Sigmoid colon (tissue), 7 donors: ENCODE data around the gene SERINC5. TPM values are rescaled to one million over a fixed set of nuclear protein-coding genes. Genes with fewer than 3 reads are reported as not detected.
A peak's percentile ranks its signal among the peaks of the same experiment; 100 is the strongest.

ENCODE experiments used
- DNase-seq: peaks from one replicate; pipeline ENCODE4 v3.0.0-alpha.2; 2019
- H3K27ac ChIP-seq, 4 donors: fragments of 200-600 bp; sonication (generic); one replicate each; pipeline ENCODE4 v1.5.1; 2016 to 2019; ENCODE audit warnings: mild to moderate bottlenecking in 1 of 4
- H3K27me3 ChIP-seq, 3 donors: fragments of 200-600 bp; sonication (generic); one replicate each; pipeline ENCODE4 v1.5.1; 2019; ENCODE audit warnings: mild to moderate bottlenecking in 1 of 3
- H3K36me3 ChIP-seq, 4 donors: fragments of 200-600 bp; sonication (generic); one replicate each; pipeline ENCODE4 v1.5.1; 2016 to 2019
- H3K4me1 ChIP-seq, 4 donors: fragments of 200-600 bp; sonication (generic); one replicate each; pipeline ENCODE4 v1.5.1; 2017 to 2019
- H3K4me3 ChIP-seq, 4 donors: fragments of 200-600 bp; sonication (generic); one replicate each; pipeline ENCODE4 v1.5.1; 2017 to 2019; ENCODE audit warnings: mild to moderate bottlenecking in 2 of 4, moderate library complexity in 1 of 4
- H3K9me3 ChIP-seq, 4 donors: fragments of 200-600 bp in 3 of 4; sonication (generic) in 3 of 4; one replicate each; pipeline versions ENCODE4 v1.5.1 to v1.6.1; 2013 to 2019
- CTCF ChIP-seq, 4 experiments: fragments of 450-650 bp in 3 of 4; fragments of 200-600 bp in 1 of 4; IDR thresholded peaks; one replicate each; pipeline ENCODE4 v1.5.1; 2016 to 2019; ENCODE audit warnings: antibody characterized with exemption in 4 of 4, mild to moderate bottlenecking in 3 of 4, moderate library complexity in 2 of 4
- EP300 ChIP-seq, 4 donors: sonication (generic); formaldehyde crosslinking; IDR thresholded peaks; one replicate each; pipeline ENCODE4 v1.6.1; 2017; ENCODE audit warnings: antibody characterized with exemption in 4 of 4
- POLR2A ChIP-seq, 2 donors: fragments of 450-650 bp; IDR thresholded peaks; one replicate each; pipeline ENCODE4 v1.6.1; 2016; ENCODE audit warnings: antibody characterized with exemption in 2 of 2, mild to moderate bottlenecking in 2 of 2, moderate library complexity in 2 of 2
- POLR2AphosphoS5 ChIP-seq, 4 donors: sonication (generic); formaldehyde crosslinking; IDR thresholded peaks; one replicate each; pipeline ENCODE4 v1.6.1; 2017; ENCODE audit warnings: antibody characterized with exemption in 4 of 4
- WGBS, 2 donors: extraction: QIAGEN DNeasy Blood & Tissue Kit; methylation state at CpG; one replicate each; pipeline ENCODE4 v1.1.7; 2013; 5-methylcytosine and 5-hydroxymethylcytosine counted together
- intact Hi-C: fragments of 100-400 bp; cut with DNase I; formaldehyde crosslinking; loops from one replicate; pipeline ENCODE4 v1.15.1; 2023
- polyA plus RNA-seq, 3 donors: library from polyadenylated mRNA; stranded (reverse); fragments of 200-250 nt; gene quantifications; one replicate each; pipeline ENCODE4 v1.2.3, GENCODE V29; 2013
- total RNA-seq, 4 donors: library from RNA; depleted of rRNA; stranded (reverse); fragments of >200 nt; gene quantifications; one replicate each; pipeline ENCODE4 v1.1.0, GENCODE V29; 2016
- donor health status: healthy with polysubstance abuse.
- donor health status: Bipolar disorder and iron deficiency.
- donor health status: healthy.

Gene SERINC5
- total and polyA plus RNA-seq, 7 donors: 3.6 to 25.9 (median 9.6) TPM

GRCh38 chr5:80153586-80154126 is 102.2 kb downstream of the SERINC5 start:
- no peak overlapping the region for H3K4me3 ChIP-seq
- no peaks in the 10 kb centered on the region for H3K9me3 ChIP-seq
- H3K4me1 ChIP-seq: peaks cover 0 to 14% (median 4%) of the 10 kb centered on the region in 4 donors
- 16 to 59% methylated on average over 8 of the region's 8 CpGs for WGBS, 2 donors
- intact Hi-C loops: no loop called here
- H3K36me3 ChIP-seq: peaks cover 0 to 9% (median 0%) of the 10 kb centered on the region in 4 donors
- DNase-seq: no peak
- H3K27ac ChIP-seq: peak overlapping the region in 1 of 4 donors; percentile 25
- TF ChIP-seq EP300 (IDR thresholded peaks at IDR 0.05) (no peak), POLR2A (IDR thresholded peaks at IDR 0.05) (no peak), POLR2AphosphoS5 (IDR thresholded peaks at IDR 0.05) (no peak), CTCF (IDR thresholded peaks at IDR 0.05) (no peak)
- no peaks in the 10 kb centered on the region for H3K27me3 ChIP-seq

- no peaks in the 10 kb centered on the region for H3K9me3 ChIP-seq
- WGBS, 2 donors: 26 to 69% methylated on average over 5 of the region's 5 CpGs
- intact Hi-C loops: no loop called here
- peaks cover 0 to 3% (median 0%) of the 10 kb centered on the region in 4 donors for H3K36me3 ChIP-seq
- H3K27me3 ChIP-seq: no peaks in the 10 kb centered on the region
- H3K4me1 ChIP-seq: peaks cover 0 to 10% (median 4%) of the 10 kb centered on the region in 4 donors
- no peak overlapping the region for H3K27ac ChIP-seq
- no peak overlapping the region for H3K4me3 ChIP-seq
- TF ChIP-seq CTCF (IDR thresholded peaks at IDR 0.05): no peak
- no peak for DNase-seq
Measured at GRCh38 chr5:80152778-80153177, 103.1 kb downstream of the SERINC5 start.

- intact Hi-C loops: no loop called here
- TF ChIP-seq POLR2AphosphoS5 (IDR thresholded peaks at IDR 0.05) (no peak), POLR2A (IDR thresholded peaks at IDR 0.05) (no peak), EP300 (IDR thresholded peaks at IDR 0.05) (no peak), CTCF (IDR thresholded peaks at IDR 0.05) (no peak)
- Histone ChIP-seq H3K9me3 (no peaks in the 10 kb centered on the region), H3K4me1 (peaks cover 0 to 10% (median 4%) of the 10 kb centered on the region in 4 donors), H3K27me3 (no peaks in the 10 kb centered on the region), H3K36me3 (peaks cover 0 to 8% (median 0%) of the 10 kb centered on the region in 4 donors), H3K4me3 (no peak overlapping the region), H3K27ac (no peak overlapping the region)
- DNase-seq: no peak
- WGBS, 2 donors: 94 to 95% methylated on average over 6 of the region's 6 CpGs
Measured at GRCh38 chr5:80151890-80152289, 104.0 kb downstream of the SERINC5 start.

- WGBS, 2 donors: 79 to 85% methylated on average over 11 of the region's 11 CpGs
- Histone ChIP-seq H3K36me3 (peaks cover 0 to 13% (median 0%) of the 10 kb centered on the region in 4 donors), H3K27ac (no peak overlapping the region), H3K4me1 (peaks cover 0 to 10% (median 4%) of the 10 kb centered on the region in 4 donors), H3K9me3 (no peaks in the 10 kb centered on the region), H3K27me3 (no peaks in the 10 kb centered on the region), H3K4me3 (no peak overlapping the region)
- intact Hi-C loops: no loop called here
- DNase-seq: no peak
- TF ChIP-seq EP300 (IDR thresholded peaks at IDR 0.05): no peak
- TF ChIP-seq CTCF (IDR thresholded peaks at IDR 0.05): no peak
- no peak for TF ChIP-seq POLR2AphosphoS5 (IDR thresholded peaks at IDR 0.05)
- no peak for TF ChIP-seq POLR2A (IDR thresholded peaks at IDR 0.05)
Measured at GRCh38 chr5:80150731-80151130, 105.1 kb downstream of the SERINC5 start.

GRCh38 chr5:80149161-80149609 is 106.7 kb downstream of the SERINC5 start:
- no peaks in the 10 kb centered on the region for H3K9me3 ChIP-seq
- H3K4me3 ChIP-seq: no peak overlapping the region
- H3K27ac ChIP-seq: no peak overlapping the region
- DNase-seq: no peak
- peaks cover 0 to 9% (median 4%) of the 10 kb centered on the region in 4 donors for H3K4me1 ChIP-seq
- TF ChIP-seq EP300 (IDR thresholded peaks at IDR 0.05) (no peak), POLR2AphosphoS5 (IDR thresholded peaks at IDR 0.05) (no peak), POLR2A (IDR thresholded peaks at IDR 0.05) (no peak), CTCF (IDR thresholded peaks at IDR 0.05) (no peak)
- peaks cover 0 to 21% (median 2%) of the 10 kb centered on the region in 4 donors for H3K36me3 ChIP-seq
- 42 to 85% methylated on average over 3 of the region's 3 CpGs for WGBS, 2 donors
- intact Hi-C loops: no loop called here
- H3K27me3 ChIP-seq: no peaks in the 10 kb centered on the region
